Sigmoid colon (tissue), 7 donors: ENCODE data around the gene RHBDL2. TPM values are rescaled to one million over a fixed set of nuclear protein-coding genes. Genes with fewer than 3 reads are reported as not detected.

Source experiments
- DNase-seq: peaks from one replicate; pipeline ENCODE4 v3.0.0-alpha.2; 2019
- H3K27ac ChIP-seq, 4 donors: fragments of 200-600 bp; sonication (generic); one replicate each; pipeline ENCODE4 v1.5.1; 2016 to 2019; ENCODE audit warnings: mild to moderate bottlenecking in 1 of 4
- H3K27me3 ChIP-seq, 3 donors: fragments of 200-600 bp; sonication (generic); one replicate each; pipeline ENCODE4 v1.5.1; 2019; ENCODE audit warnings: mild to moderate bottlenecking in 1 of 3
- H3K36me3 ChIP-seq, 4 donors: fragments of 200-600 bp; sonication (generic); one replicate each; pipeline ENCODE4 v1.5.1; 2016 to 2019
- H3K4me1 ChIP-seq, 4 donors: fragments of 200-600 bp; sonication (generic); one replicate each; pipeline ENCODE4 v1.5.1; 2017 to 2019
- H3K4me3 ChIP-seq, 4 donors: fragments of 200-600 bp; sonication (generic); one replicate each; pipeline ENCODE4 v1.5.1; 2017 to 2019; ENCODE audit warnings: mild to moderate bottlenecking in 2 of 4, moderate library complexity in 1 of 4
- H3K9me3 ChIP-seq, 4 donors: fragments of 200-600 bp in 3 of 4; sonication (generic) in 3 of 4; one replicate each; pipeline versions ENCODE4 v1.5.1 to v1.6.1; 2013 to 2019
- EP300 ChIP-seq, 4 donors: sonication (generic); formaldehyde crosslinking; IDR thresholded peaks; one replicate each; pipeline ENCODE4 v1.6.1; 2017; ENCODE audit warnings: antibody characterized with exemption in 4 of 4
- POLR2A ChIP-seq, 2 donors: fragments of 450-650 bp; IDR thresholded peaks; one replicate each; pipeline ENCODE4 v1.6.1; 2016; ENCODE audit warnings: antibody characterized with exemption in 2 of 2, mild to moderate bottlenecking in 2 of 2, moderate library complexity in 2 of 2
- POLR2AphosphoS5 ChIP-seq, 4 donors: sonication (generic); formaldehyde crosslinking; IDR thresholded peaks; one replicate each; pipeline ENCODE4 v1.6.1; 2017; ENCODE audit warnings: antibody characterized with exemption in 4 of 4
- WGBS, 2 donors: extraction: QIAGEN DNeasy Blood & Tissue Kit; methylation state at CpG; one replicate each; pipeline ENCODE4 v1.1.7; 2013; 5-methylcytosine and 5-hydroxymethylcytosine counted together
- intact Hi-C: fragments of 100-400 bp; cut with DNase I; formaldehyde crosslinking; loops from one replicate; pipeline ENCODE4 v1.15.1; 2023
- polyA plus RNA-seq, 3 donors: library from polyadenylated mRNA; stranded (reverse); fragments of 200-250 nt; gene quantifications; one replicate each; pipeline ENCODE4 v1.2.3, GENCODE V29; 2013
- total RNA-seq, 4 donors: library from RNA; depleted of rRNA; stranded (reverse); fragments of >200 nt; gene quantifications; one replicate each; pipeline ENCODE4 v1.1.0, GENCODE V29; 2016
- TF ChIP-seq, protein P1 (sequence below), 4 experiments: fragments of 450-650 bp in 3 of 4; fragments of 200-600 bp in 1 of 4; IDR thresholded peaks; one replicate each; pipeline ENCODE4 v1.5.1; 2016 to 2019; ENCODE audit warnings: antibody characterized with exemption in 4 of 4, mild to moderate bottlenecking in 3 of 4, moderate library complexity in 2 of 4
- donor health status: healthy with polysubstance abuse.
- donor health status: Bipolar disorder and iron deficiency.
- donor health status: healthy.

RHBDL2 gene
- total and polyA plus RNA-seq, 7 donors = 0.55 to 24.9 (median 7.1) TPM; not detected in 3

DNA sequence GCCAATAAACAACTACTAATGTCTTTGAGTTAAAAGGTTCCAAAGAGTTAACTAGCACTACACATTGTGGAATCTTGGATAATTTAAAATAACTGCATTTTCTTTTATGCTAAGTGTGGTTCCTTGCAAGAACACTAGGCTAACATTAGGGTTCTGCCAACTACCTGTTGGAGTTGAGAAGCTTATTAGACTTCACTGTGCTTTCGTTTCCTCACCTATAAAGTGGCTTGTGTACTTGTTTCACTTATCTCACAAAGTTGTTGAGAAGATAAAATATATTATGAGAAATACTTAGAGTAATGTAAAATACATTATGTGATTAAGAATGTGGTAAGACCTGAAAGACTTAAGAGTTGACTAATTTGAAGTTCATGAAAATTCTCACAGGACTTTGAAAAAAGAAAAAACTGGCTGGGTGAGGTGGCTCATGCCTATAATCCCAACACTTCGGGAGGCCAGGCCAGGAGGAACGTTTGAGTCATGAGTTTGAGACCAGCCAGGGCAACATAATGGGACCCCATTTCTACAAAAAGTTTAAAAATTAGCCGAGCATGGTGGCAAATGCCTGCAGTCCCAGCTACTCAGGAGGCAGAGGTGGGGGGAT, 76.4 kb downstream of the RHBDL2 start:
- Histone ChIP-seq H3K27me3 (no peaks in the 10 kb centered on the region), H3K4me3 (no peak overlapping the region), H3K36me3 (peaks cover 0 to 5% (median 0%) of the 10 kb centered on the region in 4 donors), H3K9me3 (no peaks in the 10 kb centered on the region), H3K27ac (no peak overlapping the region), H3K4me1 (peaks cover 0 to 42% (median 29%) of the 10 kb centered on the region in 4 donors)
- WGBS, 2 donors = 80 to 92% methylated on average over 4 of the region's 4 CpGs
- DNase-seq = no peak
- TF ChIP-seq POLR2AphosphoS5 (IDR thresholded peaks at IDR 0.05) = no peak
- intact Hi-C loops = no loop called here

DNA sequence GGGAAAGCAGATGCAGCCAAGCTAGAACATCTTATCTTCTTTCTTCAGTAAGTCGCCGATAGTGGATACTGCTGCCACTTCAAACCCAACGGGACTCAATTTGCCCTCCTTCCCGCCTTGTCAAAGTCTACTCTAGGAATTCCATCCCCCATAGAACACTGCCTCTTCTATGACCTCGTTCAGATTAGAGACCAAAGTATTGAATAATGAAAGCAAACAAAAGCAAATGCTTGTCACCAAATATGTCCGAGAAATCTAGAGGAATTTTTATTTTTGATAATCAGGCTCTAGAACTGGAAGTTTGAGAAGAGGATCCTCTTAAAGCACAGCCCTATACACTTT, 81.2 kb downstream of the RHBDL2 start:
- H3K4me3 ChIP-seq = peak overlapping the region; percentile 73 to 99 (median 98)
- H3K27me3 ChIP-seq = no peaks in the 10 kb centered on the region
- H3K9me3 ChIP-seq = no peaks in the 10 kb centered on the region
- WGBS, 2 donors = 3 to 16% methylated on average over 6 of the region's 6 CpGs
- intact Hi-C loops = loop anchor here (1.0 kb wide), 1 partner anchor 13 kb away; the partner anchor contains the start of gene MYCBP
- peaks cover 0 to 71% (median 51%) of the 10 kb centered on the region in 4 donors for H3K4me1 ChIP-seq
- peak overlapping the region in 3 of 4 donors; percentile 91 to 96 (median 92) for H3K27ac ChIP-seq
- TF ChIP-seq POLR2AphosphoS5 (IDR thresholded peaks at IDR 0.05) = no peak
- TF ChIP-seq, protein P1, sequence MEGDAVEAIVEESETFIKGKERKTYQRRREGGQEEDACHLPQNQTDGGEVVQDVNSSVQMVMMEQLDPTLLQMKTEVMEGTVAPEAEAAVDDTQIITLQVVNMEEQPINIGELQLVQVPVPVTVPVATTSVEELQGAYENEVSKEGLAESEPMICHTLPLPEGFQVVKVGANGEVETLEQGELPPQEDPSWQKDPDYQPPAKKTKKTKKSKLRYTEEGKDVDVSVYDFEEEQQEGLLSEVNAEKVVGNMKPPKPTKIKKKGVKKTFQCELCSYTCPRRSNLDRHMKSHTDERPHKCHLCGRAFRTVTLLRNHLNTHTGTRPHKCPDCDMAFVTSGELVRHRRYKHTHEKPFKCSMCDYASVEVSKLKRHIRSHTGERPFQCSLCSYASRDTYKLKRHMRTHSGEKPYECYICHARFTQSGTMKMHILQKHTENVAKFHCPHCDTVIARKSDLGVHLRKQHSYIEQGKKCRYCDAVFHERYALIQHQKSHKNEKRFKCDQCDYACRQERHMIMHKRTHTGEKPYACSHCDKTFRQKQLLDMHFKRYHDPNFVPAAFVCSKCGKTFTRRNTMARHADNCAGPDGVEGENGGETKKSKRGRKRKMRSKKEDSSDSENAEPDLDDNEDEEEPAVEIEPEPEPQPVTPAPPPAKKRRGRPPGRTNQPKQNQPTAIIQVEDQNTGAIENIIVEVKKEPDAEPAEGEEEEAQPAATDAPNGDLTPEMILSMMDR (IDR thresholded peaks at IDR 0.05) = no peak
- no peak for TF ChIP-seq EP300 (IDR thresholded peaks at IDR 0.05)
- TF ChIP-seq POLR2A (IDR thresholded peaks at IDR 0.05) = no peak
- no peak for DNase-seq
- H3K36me3 ChIP-seq = peaks cover 0 to 15% (median 7%) of the 10 kb centered on the region in 4 donors

DNA sequence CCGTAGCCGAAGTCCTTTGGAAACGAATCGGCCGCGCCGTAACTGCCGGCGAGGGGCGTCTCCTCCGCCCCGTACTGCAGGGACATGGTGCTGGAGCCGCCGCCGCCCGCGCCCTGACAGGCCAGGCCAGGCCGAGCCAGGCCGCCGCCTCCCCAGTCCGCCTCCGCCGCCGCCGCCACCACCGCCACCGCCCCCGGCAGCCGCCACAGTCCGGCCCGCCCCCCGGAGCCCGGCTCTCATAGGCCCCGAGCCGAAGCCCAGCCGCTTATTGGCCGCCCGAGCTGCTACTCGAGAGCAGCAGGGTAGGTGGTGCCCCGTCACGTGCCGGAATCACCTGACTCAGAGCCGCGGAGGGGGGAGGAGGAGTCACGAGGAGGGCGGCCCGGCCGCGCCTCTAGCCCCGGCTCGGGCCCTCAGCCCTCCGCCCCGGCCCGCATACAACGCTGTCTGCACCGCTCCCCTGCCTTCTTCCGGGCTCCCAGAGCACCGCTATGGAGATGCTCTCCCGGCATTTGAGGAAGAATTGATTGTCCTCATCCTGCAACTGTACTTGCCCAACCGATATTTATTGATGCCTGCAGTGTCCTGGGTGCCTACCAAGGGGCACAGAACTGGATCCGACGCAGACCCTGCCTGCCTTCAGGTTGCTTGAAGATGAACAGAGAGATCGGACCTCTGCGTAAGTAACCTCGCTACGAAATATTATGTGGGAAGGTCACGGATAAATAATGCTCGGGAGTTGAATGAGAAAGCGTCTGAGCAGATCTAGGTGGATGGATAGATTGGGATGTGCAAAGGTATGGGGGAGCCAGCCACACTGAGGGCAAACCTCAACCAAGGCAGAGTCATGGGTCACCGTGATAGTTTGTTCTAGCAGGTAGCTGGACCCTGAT, 81.8 kb downstream of the RHBDL2 start, which contains the start of gene RRAGC:
Gene RRAGC (minus strand): TSS at position 212 of the 893 bp plus-strand sequence. CDS start 126 bp downstream, at position 86.
- intact Hi-C loops = loop anchor here (1.0 to 10.0 kb wide), 4 partner anchors 13 to 235 kb away; partner anchors contain the start of genes AKIRIN1, MYCBP and NDUFS5
- DNase-seq = peak; percentile 100
- H3K9me3 ChIP-seq = no peaks in the 10 kb centered on the region
- TF ChIP-seq, protein P1 (IDR thresholded peaks at IDR 0.05) = no peak
- TF ChIP-seq POLR2AphosphoS5 (IDR thresholded peaks at IDR 0.05) (peak; percentile 54 to 82 (median 80)), EP300 (IDR thresholded peaks at IDR 0.05) (peak in 2 of 4 donors; percentile 63 to 71), POLR2A (IDR thresholded peaks at IDR 0.05) (peak; percentile 45 to 57)
- H3K27ac ChIP-seq = peak within 1 kb of the TSS; percentile 87 to 96 (median 92)
- no peaks in the 10 kb centered on the region for H3K27me3 ChIP-seq
- peaks cover 0 to 20% (median 9%) of the 10 kb centered on the region in 4 donors for H3K36me3 ChIP-seq
- peaks cover 0 to 76% (median 51%) of the 10 kb centered on the region in 4 donors for H3K4me1 ChIP-seq
- WGBS, 2 donors = 0 to 1% methylated on average over 70 of the region's 70 CpGs
- H3K4me3 ChIP-seq = peak within 1 kb of the TSS; percentile 73 to 99 (median 98)

DNA sequence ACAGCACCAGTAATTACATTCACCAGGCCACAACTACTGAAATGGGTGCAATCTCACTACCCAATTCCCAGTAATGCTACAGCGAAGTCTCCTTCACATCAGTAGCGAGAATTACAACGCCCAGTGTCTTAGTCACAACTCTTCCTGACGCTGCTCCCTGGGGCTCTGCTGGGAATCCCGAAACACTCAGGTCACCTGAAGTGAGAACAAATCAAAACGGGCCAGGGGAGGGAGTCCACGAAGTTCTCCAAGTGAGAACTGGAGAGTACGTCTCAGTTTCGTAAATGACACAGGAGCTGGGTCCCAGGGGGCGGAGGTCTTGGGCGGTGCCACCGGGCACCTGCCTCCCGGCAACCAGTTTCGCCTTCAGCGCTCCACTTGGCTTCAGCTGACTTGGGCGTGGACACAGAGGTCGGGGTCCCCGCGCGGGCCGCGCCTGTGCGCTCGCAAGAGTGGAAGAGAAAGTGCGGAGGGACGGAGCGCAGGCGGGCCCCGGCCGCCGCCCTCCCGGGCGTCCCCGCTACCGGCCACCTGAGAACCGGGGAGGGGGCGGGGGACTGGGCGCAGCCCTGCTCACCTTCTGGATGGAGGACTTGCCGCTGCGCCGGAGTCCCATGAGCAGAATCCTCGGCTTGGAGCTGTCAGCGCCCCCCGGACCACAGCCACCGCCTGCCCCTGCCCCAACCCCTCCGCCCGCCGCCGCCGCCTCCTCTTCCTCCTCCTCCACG, 82.6 kb downstream of the RHBDL2 start:
- Histone ChIP-seq H3K27me3 (no peaks in the 10 kb centered on the region), H3K4me3 (peak overlapping the region; percentile 73 to 99 (median 98)), H3K36me3 (peaks cover 0 to 28% (median 7%) of the 10 kb centered on the region in 4 donors), H3K4me1 (peaks cover 0 to 68% (median 49%) of the 10 kb centered on the region in 4 donors), H3K27ac (peak overlapping the region; percentile 87 to 96 (median 92)), H3K9me3 (no peaks in the 10 kb centered on the region)
- WGBS, 2 donors = 0 to 1% methylated on average over 51 of the region's 51 CpGs
- peak; percentile 77 for DNase-seq
- intact Hi-C loops = loop anchor here (1.0 to 10.0 kb wide), 3 partner anchors 132 to 236 kb away; partner anchors contain the start of genes AKIRIN1 and NDUFS5
- TF ChIP-seq, protein P1 (IDR thresholded peaks at IDR 0.05) = no peak
- TF ChIP-seq POLR2AphosphoS5 (IDR thresholded peaks at IDR 0.05) = peak in 2 of 4 donors; percentile 11 to 65
- TF ChIP-seq EP300 (IDR thresholded peaks at IDR 0.05) = peak in 1 of 4 donors; percentile 26
